Parathyroid adenoma (tissue), 2 donors: Measurements from ENCODE around the gene CHEK1.

Experiments
- H2AFZ ChIP-seq: fragments of 300-600 bp; sonication (generic); one replicate; pipeline ENCODE4 v1.7.0; 2017; ENCODE audit warnings: antibody characterized with exemption, mild to moderate bottlenecking
- H3K27ac ChIP-seq: fragments of 300-600 bp; sonication (generic); one replicate; pipeline ENCODE4 v1.7.0; 2017
- H3K27me3 ChIP-seq: fragments of 300-600 bp; sonication (generic); one replicate; pipeline ENCODE4 v1.7.0; 2017; ENCODE audit warnings: low read length; ENCODE audit not compliant: control insufficient read depth, insufficient read depth
- H3K36me3 ChIP-seq: fragments of 300-600 bp; sonication (generic); one replicate; pipeline ENCODE4 v1.7.0; 2017; ENCODE audit warnings: low read length; ENCODE audit not compliant: control insufficient read depth, insufficient read depth
- H3K4me1 ChIP-seq: fragments of 300-600 bp; sonication (generic); one replicate; pipeline ENCODE4 v1.7.0; 2017; ENCODE audit warnings: control low read depth
- H3K4me2 ChIP-seq: fragments of 300-600 bp; sonication (generic); one replicate; pipeline ENCODE4 v1.7.0; 2017; ENCODE audit warnings: low read length
- H3K4me3 ChIP-seq: fragments of 300-600 bp; sonication (generic); one replicate; pipeline ENCODE4 v1.7.0; 2017; ENCODE audit warnings: low read depth, low read length
- H3K79me2 ChIP-seq: fragments of 300-600 bp; sonication (generic); one replicate; pipeline ENCODE4 v1.7.0; 2017; ENCODE audit warnings: control low read depth
- H3K9ac ChIP-seq: fragments of 300-600 bp; sonication (generic); one replicate; pipeline ENCODE4 v1.7.0; 2017; ENCODE audit warnings: mild to moderate bottlenecking
- H3K9me3 ChIP-seq: fragments of 300-600 bp; sonication (generic); one replicate; pipeline ENCODE4 v1.7.0; 2017; ENCODE audit warnings: low read length; ENCODE audit not compliant: control insufficient read depth
- TF ChIP-seq, protein P1 (sequence below): fragments of 300-600 bp; sonication (generic); IDR thresholded peaks from one replicate; pipeline ENCODE4 v1.7.0; 2017; ENCODE audit warnings: antibody characterized with exemption, mild to moderate bottlenecking
- donor health status: primary hyperparathyroidism.

CHEK1 gene

DNA sequence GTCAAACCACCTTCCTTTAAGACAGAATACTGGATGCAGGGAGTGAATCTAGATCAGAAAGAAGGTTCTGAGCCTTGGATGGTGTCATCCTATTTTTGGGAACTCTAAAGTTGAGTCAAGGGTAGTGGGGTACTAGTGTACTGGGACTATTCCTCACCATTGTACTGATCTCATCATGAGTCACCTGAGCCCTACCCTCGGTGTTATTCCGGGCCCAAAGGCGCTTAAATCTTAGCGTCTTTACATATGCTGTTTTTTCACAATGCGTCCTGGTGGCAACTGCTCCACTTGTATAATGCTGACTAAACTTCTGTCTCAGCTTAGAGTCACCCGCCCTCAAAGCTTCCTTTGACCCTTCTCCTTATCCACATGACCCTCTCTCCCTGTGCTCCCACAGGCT is 95.8 kb downstream of the CHEK1 start:
- Histone ChIP-seq H3K27me3 (no peaks in the 10 kb centered on the region), H3K4me3 (no peak overlapping the region), H3K4me2 (no peak overlapping the region), H3K4me1 (no peaks in the 10 kb centered on the region), H3K9ac (no peak overlapping the region), H3K27ac (no peak overlapping the region), H2AFZ (no peak overlapping the region), H3K9me3 (no peaks in the 10 kb centered on the region), H3K36me3 (no peaks in the 10 kb centered on the region), H3K79me2 (no peaks in the 10 kb centered on the region)
- TF ChIP-seq, protein P1, sequence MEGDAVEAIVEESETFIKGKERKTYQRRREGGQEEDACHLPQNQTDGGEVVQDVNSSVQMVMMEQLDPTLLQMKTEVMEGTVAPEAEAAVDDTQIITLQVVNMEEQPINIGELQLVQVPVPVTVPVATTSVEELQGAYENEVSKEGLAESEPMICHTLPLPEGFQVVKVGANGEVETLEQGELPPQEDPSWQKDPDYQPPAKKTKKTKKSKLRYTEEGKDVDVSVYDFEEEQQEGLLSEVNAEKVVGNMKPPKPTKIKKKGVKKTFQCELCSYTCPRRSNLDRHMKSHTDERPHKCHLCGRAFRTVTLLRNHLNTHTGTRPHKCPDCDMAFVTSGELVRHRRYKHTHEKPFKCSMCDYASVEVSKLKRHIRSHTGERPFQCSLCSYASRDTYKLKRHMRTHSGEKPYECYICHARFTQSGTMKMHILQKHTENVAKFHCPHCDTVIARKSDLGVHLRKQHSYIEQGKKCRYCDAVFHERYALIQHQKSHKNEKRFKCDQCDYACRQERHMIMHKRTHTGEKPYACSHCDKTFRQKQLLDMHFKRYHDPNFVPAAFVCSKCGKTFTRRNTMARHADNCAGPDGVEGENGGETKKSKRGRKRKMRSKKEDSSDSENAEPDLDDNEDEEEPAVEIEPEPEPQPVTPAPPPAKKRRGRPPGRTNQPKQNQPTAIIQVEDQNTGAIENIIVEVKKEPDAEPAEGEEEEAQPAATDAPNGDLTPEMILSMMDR, result no peak

DNA sequence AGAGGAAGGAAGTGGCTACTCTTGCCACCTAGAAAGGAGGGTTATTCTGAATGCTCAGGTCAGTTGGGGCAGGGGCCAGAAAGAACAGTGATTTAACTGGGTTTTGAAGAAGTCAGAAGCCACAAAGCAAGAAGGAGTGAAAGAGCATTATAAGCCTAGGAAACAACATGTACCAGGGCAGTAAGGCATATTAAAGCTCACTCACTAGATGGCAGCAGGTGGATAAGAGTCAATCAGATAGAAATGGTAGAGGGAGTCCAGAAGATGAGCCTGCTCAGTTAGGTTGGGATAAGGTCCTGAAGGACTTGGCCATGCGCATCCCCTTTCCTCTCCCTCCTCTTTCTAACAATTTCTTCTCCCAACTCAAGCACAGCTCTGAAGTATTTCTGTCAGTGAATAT is 99.2 kb downstream of the CHEK1 start:
- Histone ChIP-seq H3K4me2 (no peak overlapping the region), H3K9ac (no peak overlapping the region), H3K27me3 (no peaks in the 10 kb centered on the region), H3K36me3 (no peaks in the 10 kb centered on the region), H3K79me2 (no peaks in the 10 kb centered on the region), H3K4me1 (no peaks in the 10 kb centered on the region), H3K27ac (no peak overlapping the region), H3K9me3 (no peaks in the 10 kb centered on the region), H2AFZ (no peak overlapping the region), H3K4me3 (no peak overlapping the region)
- TF ChIP-seq, protein P1, result no peak
